SK-N-SH treated with all-trans-retinoic acid at 6 μM for 48 hours (cell line): Measurements from ENCODE around the gene IQGAP3.

ENCODE experiments used
- CSDC2 ChIP-seq: fragments of 250-450 bp; sonication (Bioruptor Pico); IDR thresholded peaks from 2 replicates; pipeline ENCODE4 v1.5.0; 2020; ENCODE audit warnings: mild to moderate bottlenecking, moderate library complexity
- CSRNP3 ChIP-seq: fragments of 250-450 bp; sonication (Bioruptor Pico); IDR thresholded peaks from 2 replicates; pipeline ENCODE4 v1.5.1; 2021; ENCODE audit warnings: mild to moderate bottlenecking, moderate library complexity

- TF ChIP-seq CSRNP3 (CRISPR knock-in tag) (no peak), CSDC2 (CRISPR knock-in tag) (no peak)
These were observed 80.3 kb downstream of the IQGAP3 start for GRCh38 chr1:156492013-156492590.
